HG03196 (cell line): ENCODE data around the gene CIAO2B.

Source experiments
- ATAC-seq: cut with Tn5 transposase; IDR thresholded peaks from one replicate; pipeline ENCODE4 v1.9.1; 2021; ENCODE audit not compliant: unreplicated experiment

The CIAO2B gene

DNA sequence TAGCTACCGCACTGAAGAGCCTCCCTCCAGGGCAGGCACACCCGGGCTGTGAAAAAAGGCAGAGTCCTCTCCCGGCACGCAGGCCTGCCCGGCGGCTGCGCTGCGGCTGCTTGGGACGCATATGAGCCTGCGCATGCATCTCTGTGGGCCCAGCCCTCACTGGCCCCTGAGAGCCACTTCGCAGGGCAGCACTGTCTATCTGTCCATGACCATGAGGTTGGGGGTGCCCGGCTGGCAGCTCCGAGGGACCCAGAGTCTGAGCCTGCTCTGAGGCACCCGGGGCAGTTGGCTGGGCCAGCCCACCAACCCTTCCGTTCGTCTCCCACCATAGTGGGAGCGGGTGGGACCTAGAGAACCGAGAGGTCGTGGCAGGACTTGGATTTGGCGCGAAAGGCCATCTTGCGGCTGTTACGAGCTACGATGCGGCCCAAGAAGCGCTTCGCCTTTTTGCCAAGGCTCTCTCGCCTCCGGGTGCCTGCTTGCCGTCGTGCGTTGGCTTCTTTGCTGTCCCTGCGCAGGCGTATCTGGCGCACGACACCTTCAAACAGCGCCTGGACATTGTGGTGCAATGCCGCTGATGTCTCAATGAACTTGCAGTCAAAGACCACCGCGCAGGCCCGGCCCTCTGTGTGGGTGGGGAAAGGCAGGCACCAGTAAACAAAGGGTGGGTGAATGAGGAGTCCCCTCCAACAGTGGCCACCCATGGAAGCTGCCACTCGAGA, 12.3 kb downstream of the CIAO2B start:
- no peak for ATAC-seq

DNA sequence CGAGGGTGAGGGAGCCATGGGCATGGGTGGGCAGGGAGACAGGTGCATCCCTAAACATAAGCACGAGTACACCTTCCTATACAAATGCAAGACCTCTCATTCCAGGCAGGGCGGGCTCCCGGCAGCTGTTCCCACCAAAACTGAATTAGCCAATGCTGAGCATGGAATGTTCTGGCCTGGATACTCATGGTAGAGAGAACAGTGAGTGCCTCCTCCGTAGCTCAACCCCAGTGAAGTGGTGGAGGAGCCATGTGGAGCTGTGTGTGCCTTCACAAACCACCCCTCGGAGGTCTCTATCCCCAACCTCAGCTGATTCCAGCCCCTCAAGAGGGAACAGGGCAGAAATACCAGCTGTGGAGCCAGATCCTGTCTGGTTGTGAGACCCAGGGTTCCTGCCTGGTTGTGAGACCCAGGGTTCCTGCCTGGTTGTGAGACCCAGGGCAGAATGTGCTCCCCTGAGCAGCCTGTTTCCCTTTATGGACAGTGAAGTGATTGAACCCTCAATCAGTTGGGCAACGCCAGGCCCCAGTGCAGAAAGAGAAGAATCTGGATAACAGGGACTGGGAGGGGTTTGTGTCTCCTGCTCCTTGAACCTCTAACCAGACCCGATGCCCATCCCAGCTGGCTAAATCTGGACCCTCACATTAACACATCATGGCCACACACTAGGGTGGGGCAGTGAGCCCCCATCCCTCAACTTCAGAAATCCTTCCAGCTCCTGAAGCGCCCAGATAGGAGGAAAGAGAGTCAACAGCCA, 13.1 kb downstream of the CIAO2B start:
- ATAC-seq, result no peak

- no peak for ATAC-seq
These were observed 14.0 kb downstream of the CIAO2B start for GRCh38 chr16:66920299-66920590.

GRCh38 chr16:66919569-66920298, 14.5 kb downstream of the CIAO2B start:
- no peak for ATAC-seq

DNA sequence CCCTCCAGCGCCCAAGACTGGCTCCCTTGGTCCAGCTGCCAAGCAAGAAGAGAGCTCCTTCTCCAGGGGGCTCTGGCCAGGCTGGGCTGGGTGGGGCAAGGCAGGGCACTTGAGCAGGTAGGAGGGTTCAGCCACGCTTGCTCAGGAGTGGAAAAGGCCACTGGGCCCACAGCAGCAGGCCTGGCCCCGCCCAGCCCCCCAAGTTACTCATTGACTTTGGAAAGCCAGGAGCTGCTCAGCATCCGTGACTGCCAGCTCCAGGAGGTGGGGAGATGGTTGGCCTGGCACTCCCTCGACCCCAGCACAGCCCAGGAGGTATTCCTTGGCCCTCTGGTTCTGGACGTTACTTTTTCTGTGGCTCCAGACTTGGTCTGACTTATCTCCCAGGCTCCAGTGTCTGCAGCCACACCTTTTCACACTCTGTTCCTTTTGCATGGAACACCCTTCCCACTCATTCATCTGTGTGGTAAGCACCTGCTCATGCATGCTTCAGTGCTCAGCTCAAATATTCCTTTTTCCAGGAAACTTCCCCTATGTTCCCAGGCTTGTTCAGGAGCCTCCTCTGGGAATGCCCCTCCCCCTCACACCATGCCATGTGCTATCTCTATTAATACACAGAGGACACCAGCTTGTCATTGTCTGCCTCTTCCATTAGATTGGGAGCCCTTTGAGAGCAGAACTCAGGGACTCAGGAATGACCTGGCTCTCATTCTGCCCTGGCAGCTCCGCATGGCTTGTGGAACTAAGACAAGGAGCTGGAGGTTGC, 15.2 kb downstream of the CIAO2B start, which contains the start of gene CDH16:
Gene CDH16 (minus strand): TSS at position 83 of the 766 bp plus-strand sequence. CDS start 820 bp downstream, outside the sequence.
- no peak for ATAC-seq

DNA sequence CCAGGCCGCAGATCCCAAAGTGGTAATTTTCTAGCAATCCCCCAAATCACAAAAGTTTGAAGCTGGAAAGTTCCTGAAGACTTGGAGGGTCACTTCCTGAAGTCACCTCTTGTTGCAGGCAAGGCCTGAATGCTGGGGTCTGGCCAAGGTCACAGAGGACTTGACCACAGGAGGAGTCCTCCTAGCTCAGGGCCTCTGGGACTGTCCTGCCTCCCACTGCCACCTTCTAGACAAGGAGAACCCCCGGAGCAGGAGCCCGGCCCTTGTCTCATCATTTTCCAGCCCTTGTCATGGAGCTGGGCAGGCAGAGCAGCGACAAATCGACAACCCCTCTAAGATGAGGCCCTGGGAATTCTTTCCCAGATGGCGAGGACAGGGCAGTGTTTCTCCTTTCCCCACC, 15.8 kb downstream of the CIAO2B start:
- ATAC-seq, result no peak

- ATAC-seq, result no peak
These were observed 16.5 kb downstream of the CIAO2B start for GRCh38 chr16:66917741-66918140.

DNA sequence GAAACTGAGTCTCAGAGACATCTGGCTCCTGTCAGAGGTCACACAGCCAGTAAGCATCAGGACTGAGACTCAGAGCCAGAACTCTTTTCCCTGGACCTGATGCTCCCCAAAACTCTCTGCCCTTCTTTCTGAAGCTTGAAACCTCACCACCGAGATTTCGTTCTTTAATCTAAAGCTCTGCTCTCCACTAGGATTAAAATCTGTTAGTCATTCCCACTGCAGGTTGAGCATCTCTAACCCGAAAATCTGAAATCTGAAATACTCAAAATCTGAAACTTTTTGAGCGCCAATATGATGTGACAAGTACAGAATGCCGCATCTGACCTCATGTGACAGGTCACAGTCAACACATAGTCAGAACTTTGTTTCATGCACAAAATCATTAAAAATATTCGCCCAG, 17.7 kb downstream of the CIAO2B start:
- ATAC-seq, result no peak

GRCh38 chr16:66915041-66915440, 19.2 kb downstream of the CIAO2B start:
- ATAC-seq, result no peak

- no peak for ATAC-seq
These were observed 19.7 kb downstream of the CIAO2B start for GRCh38 chr16:66914541-66914940.

DNA sequence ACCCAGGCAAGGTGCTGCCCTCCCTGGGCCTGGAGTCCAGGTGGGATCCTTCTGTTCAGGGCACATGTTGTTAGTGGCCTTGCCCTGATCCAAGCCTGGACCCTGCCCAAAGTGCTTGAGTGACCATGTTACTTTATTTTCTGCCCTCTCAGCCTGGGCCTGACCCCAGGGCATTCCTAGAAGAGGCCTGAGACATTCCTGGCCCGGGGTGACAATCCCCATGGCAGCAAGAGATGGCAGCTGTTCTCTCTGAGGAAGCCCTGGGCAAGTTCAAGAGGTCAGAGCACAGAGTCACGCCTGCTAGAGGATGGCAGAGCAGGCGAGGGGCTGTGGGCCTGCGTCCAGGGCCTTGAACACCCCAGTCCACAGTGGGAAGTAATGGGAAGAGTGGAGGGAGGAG, 20.5 kb downstream of the CIAO2B start:
- no peak for ATAC-seq

DNA sequence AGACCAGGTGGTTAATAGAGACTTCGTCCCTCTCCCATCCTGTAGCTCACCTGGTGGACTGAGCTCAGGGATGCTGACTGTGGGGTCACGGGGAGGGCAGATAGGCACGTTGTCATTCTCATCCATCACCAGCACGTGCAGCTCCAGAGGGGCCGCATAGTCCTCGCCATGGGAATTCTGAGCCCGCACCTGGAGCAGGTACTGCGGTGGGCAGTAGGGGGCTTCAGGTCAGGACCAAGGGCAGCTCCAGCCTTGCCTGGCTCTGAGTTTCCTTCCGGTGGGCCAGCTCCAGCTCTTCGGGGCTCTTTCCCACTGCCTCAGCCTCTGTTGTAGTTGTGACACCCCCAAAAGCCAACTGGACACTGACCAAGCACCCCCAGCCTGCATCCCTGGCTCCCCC, 21.1 kb downstream of the CIAO2B start:
- ATAC-seq, result no peak

GRCh38 chr16:66911801-66912200, 22.4 kb downstream of the CIAO2B start:
- ATAC-seq, result no peak

- no peak for ATAC-seq
These were observed 23.1 kb downstream of the CIAO2B start for GRCh38 chr16:66911112-66911511.

- ATAC-seq, result no peak
These were observed 23.8 kb downstream of the CIAO2B start for GRCh38 chr16:66910175-66910940.

GRCh38 chr16:66908762-66909559, 25.2 kb downstream of the CIAO2B start:
- no peak for ATAC-seq

- ATAC-seq, result no peak
These were observed 26.1 kb downstream of the CIAO2B start for GRCh38 chr16:66908116-66908515.

DNA sequence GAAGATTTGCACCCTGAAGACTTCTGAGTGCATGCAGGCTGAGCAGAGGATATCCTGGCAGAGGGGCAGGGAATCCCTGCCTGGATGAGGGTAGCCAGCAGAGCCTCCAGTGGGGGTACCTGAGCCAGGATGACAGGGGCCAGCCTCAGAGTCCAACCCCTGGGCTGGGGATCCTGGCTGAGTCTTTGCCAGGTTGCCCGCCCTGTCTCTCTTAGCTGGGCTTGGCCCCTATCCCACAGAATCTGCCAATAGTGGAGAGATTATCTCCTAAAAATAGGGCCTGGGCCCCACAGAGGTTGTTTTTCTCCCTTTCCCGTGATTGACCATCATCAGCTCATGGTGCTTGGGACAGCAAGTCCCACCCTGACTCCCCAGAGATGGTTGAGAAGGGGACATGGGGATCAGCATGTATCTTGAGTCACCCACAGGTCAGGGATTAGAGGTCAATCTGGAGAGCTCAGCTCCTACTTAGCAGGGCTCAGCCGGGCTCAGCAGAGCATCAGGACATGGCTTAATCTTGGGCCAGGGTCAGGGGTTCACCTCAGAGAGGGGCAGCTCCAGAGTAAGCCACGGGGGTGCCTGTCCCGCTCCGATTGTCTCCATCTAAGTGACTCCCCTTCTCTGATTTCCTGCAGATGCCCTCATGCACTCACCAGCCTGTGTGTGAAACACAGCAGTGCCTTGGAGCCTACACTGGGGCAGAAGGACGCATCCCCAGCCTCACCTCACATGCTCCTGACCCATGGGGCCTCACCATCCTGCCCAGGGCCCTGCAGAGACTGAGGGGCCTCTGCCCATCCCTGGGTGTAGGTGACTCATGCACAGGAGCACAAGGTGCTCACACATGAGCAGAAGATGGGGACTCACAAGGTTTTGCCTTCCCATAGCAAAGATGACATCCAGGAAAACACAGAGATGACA, 27.0 kb downstream of the CIAO2B start:
- no peak for ATAC-seq
